ENCODE results near the gene PSMF1. TPM values are rescaled to one million over a fixed set of nuclear protein-coding genes. Genes with fewer than 3 reads are reported as not detected.

The PSMF1 gene
- total and polyA plus RNA-seq, 2 of the 13 experiments (the other 11 are each of a cell fraction or from before 2014, with no cell fraction given) = 82.5 to 86.0 TPM

- TF ChIP-seq ARID4A (CRISPR knock-in tag; IDR thresholded peaks at IDR 0.05; ENCODE audit: borderline replicate concordance) (no peak), IKZF1 (IDR thresholded peaks at IDR 0.05) (peak; percentile 90; the same call in 1 of the 2 replicates), ZNF772 (CRISPR knock-in tag; IDR thresholded peaks at IDR 0.05) (no peak), ETV5 (CRISPR knock-in tag; IDR thresholded peaks at IDR 0.05; ENCODE audit: borderline replicate concordance) (no peak), HHEX (CRISPR knock-in tag; IDR thresholded peaks at IDR 0.05) (no peak), ZNF552 (CRISPR knock-in tag; IDR thresholded peaks at IDR 0.05; ENCODE audit: borderline replicate concordance) (no peak), ZNF672 (CRISPR knock-in tag; IDR thresholded peaks at IDR 0.05) (no peak), HNRNPH1 (optimal IDR thresholded peaks at IDR 0.05; ENCODE audit: low read depth, low read length) (no peak), ZNF879 (CRISPR knock-in tag; IDR thresholded peaks at IDR 0.05) (no peak), SALL2 (CRISPR knock-in tag; IDR thresholded peaks at IDR 0.05) (no peak), SAP130 (CRISPR knock-in tag; IDR thresholded peaks at IDR 0.05; ENCODE audit: low read depth) (no peak), SOX6 (IDR thresholded peaks at IDR 0.05) (peak; percentile 66; the same call in 1 of the 2 replicates), SOX6 (CRISPR knock-in tag; IDR thresholded peaks at IDR 0.05) (no peak), RORA (CRISPR knock-in tag; IDR thresholded peaks at IDR 0.05) (no peak), ZNF841 (CRISPR knock-in tag; IDR thresholded peaks at IDR 0.05; ENCODE audit: borderline replicate concordance) (no peak), ESRRA (CRISPR knock-in tag; IDR thresholded peaks at IDR 0.05; ENCODE audit: low read depth) (no peak), ATAD3A (CRISPR knock-in tag; IDR thresholded peaks at IDR 0.05) (no peak), SP4 (CRISPR knock-in tag; IDR thresholded peaks at IDR 0.05) (no peak), MTA1 (CRISPR knock-in tag; IDR thresholded peaks at IDR 0.05; ENCODE audit: borderline replicate concordance) (no peak), ZC3H4 (CRISPR knock-in tag; IDR thresholded peaks at IDR 0.05; ENCODE audit: borderline replicate concordance) (no peak), NONO (IDR thresholded peaks at IDR 0.05) (peak; percentile 96; the same call in 1 of the 2 replicates), NONO (CRISPR knock-in tag; conservative IDR thresholded peaks at IDR 0.05) (no peak), E2F2 (CRISPR knock-in tag; IDR thresholded peaks at IDR 0.05; ENCODE audit: borderline replicate concordance) (no peak), ZNF263 (CRISPR knock-in tag; IDR thresholded peaks at IDR 0.05) (no peak), ELF3 (CRISPR knock-in tag; IDR thresholded peaks at IDR 0.05) (no peak), TBX2 (CRISPR knock-in tag; IDR thresholded peaks at IDR 0.05; ENCODE audit: borderline replicate concordance) (no peak), MEF2D (CRISPR knock-in tag; IDR thresholded peaks at IDR 0.05) (no peak), CBX1 (IDR thresholded peaks at IDR 0.05; ENCODE audit: low read depth) (no peak), GABPB1 (CRISPR knock-in tag; IDR thresholded peaks at IDR 0.05) (no peak), ZNF468 (CRISPR knock-in tag; IDR thresholded peaks at IDR 0.05) (0 out of 2 replicates have a peak, but pooled peaks have one; percentile 9), SNAPC5 (CRISPR knock-in tag; IDR thresholded peaks at IDR 0.05; ENCODE audit: borderline replicate concordance) (no peak)
Observed at GRCh38 chr20:1188347-1188746, 69.9 kb downstream of the PSMF1 start (continued).
